Measurements from ENCODE around the gene STARD6. TPM values are rescaled to one million over a fixed set of nuclear protein-coding genes. Genes with fewer than 3 reads are reported as not detected.

The STARD6 gene
- polyA plus RNA-seq, 4 donors, result 0.11 to 0.36 (median 0.27) TPM

Other genes starting within 250 kb of the STARD6 start
- gene MBD2, start 133.2 kb downstream of the STARD6 start, polyA plus RNA-seq (ENCODE audit: insufficient read length in 4 of 4), result 100 to 1,000 TPM; 102 to 141 (median 120) TPM
- gene POLI, start 88.3 kb downstream of the STARD6 start, polyA plus RNA-seq (ENCODE audit: insufficient read length in 4 of 4), result 10 to 100 TPM; 35.7 to 90.3 (median 58.8) TPM
- 10 to 100 TPM in 3 of 4 donors, 1 to 10 TPM in 1; 9.1 to 13.7 (median 11.8) TPM for gene C18orf54, start within 50 bp of the STARD6 start, polyA plus RNA-seq (ENCODE audit: insufficient read length in 4 of 4)
- gene DYNAP, start 233.4 kb upstream of the STARD6 start, polyA plus RNA-seq (ENCODE audit: insufficient read length in 4 of 4), result not detected

All from left renal pelvis (tissue), 4 donors.